Measurements from ENCODE around the gene PTPRG.
A peak's percentile ranks its signal among the peaks of the same experiment; 100 is the strongest.

Gene PTPRG

GRCh38 chr3:61922118-61922517 is 360.7 kb downstream of the PTPRG start:
- no peak for TF ChIP-seq CTCF (conservative IDR thresholded peaks at IDR 0.05; ENCODE audit: low read depth, low read length)
- H3K4me3 ChIP-seq (ENCODE audit: low read length), result no peak overlapping the region
- DNase-seq (ENCODE audit: low read depth), result no peak

GRCh38 chr3:61924090-61924735 is 362.8 kb downstream of the PTPRG start:
- H3K4me3 ChIP-seq (ENCODE audit: low read length), result no peak overlapping the region
- TF ChIP-seq CTCF (conservative IDR thresholded peaks at IDR 0.05; ENCODE audit: low read depth, low read length), result no peak
- DNase-seq (ENCODE audit: low read depth), result no peak

GRCh38 chr3:61924991-61925390 is 363.6 kb downstream of the PTPRG start:
- no peak overlapping the region for H3K4me3 ChIP-seq (ENCODE audit: low read length)
- no peak for TF ChIP-seq CTCF (conservative IDR thresholded peaks at IDR 0.05; ENCODE audit: low read depth, low read length)
- no peak for DNase-seq (ENCODE audit: low read depth)

- DNase-seq (ENCODE audit: low read depth), result peak; percentile 89
- TF ChIP-seq CTCF (conservative IDR thresholded peaks at IDR 0.05; ENCODE audit: low read depth, low read length), result no peak
- H3K4me3 ChIP-seq (ENCODE audit: low read length), result no peak overlapping the region
Observed at GRCh38 chr3:61925721-61926120, 364.4 kb downstream of the PTPRG start.

GRCh38 chr3:61926923-61927322 is 365.6 kb downstream of the PTPRG start:
- no peak for DNase-seq (ENCODE audit: low read depth)
- TF ChIP-seq CTCF (conservative IDR thresholded peaks at IDR 0.05; ENCODE audit: low read depth, low read length), result no peak

GRCh38 chr3:61927332-61927731 is 366.0 kb downstream of the PTPRG start:
- H3K4me3 ChIP-seq (ENCODE audit: low read length), result no peak overlapping the region
- no peak for DNase-seq (ENCODE audit: low read depth)
- TF ChIP-seq CTCF (conservative IDR thresholded peaks at IDR 0.05; ENCODE audit: low read depth, low read length), result no peak

More at GRCh38 chr3:61926923-61927322, 365.6 kb downstream of the PTPRG start:
- H3K4me3 ChIP-seq (ENCODE audit: low read length), result no peak overlapping the region

- H3K4me3 ChIP-seq (ENCODE audit: low read length), result no peak overlapping the region
- no peak for DNase-seq (ENCODE audit: low read depth)
- no peak for TF ChIP-seq CTCF (conservative IDR thresholded peaks at IDR 0.05; ENCODE audit: low read depth, low read length)
Observed at GRCh38 chr3:61928039-61928438, 366.7 kb downstream of the PTPRG start.
